Activated T-cell treated with anti-CD3 and anti-CD28 coated beads, Interleukin-2, amount 50 U/mL, for 24 hours (primary cell): ENCODE results near the gene SLC66A1.

Experiments
- DNase-seq: peaks from one replicate; pipeline ENCODE4 v3.0.0-alpha.2; 2020
- H3K27ac Mint-ChIP-seq: 2 replicates; pipeline ENCODE4 v1.8.0; 2020; ENCODE audit warnings: mild to moderate bottlenecking, mixed read lengths
- H3K27me3 Mint-ChIP-seq: 2 replicates; pipeline ENCODE4 v1.8.0; 2020; ENCODE audit warnings: mixed read lengths
- H3K36me3 Mint-ChIP-seq: 2 replicates; pipeline ENCODE4 v1.8.0; 2020; ENCODE audit warnings: low read depth, mixed read lengths
- H3K4me1 Mint-ChIP-seq: 2 replicates; pipeline ENCODE4 v1.8.0; 2020; ENCODE audit warnings: low read depth, mixed read lengths
- H3K4me3 Mint-ChIP-seq: 2 replicates; pipeline ENCODE4 v1.8.0; 2020; ENCODE audit warnings: mild to moderate bottlenecking, moderate library complexity, mixed read lengths
- H3K9me3 Mint-ChIP-seq: 2 replicates; pipeline ENCODE4 v1.8.0; 2020; ENCODE audit warnings: mixed read lengths

Gene SLC66A1

GRCh38 chr1:19311503-19311930 is 609 bp upstream of the SLC66A1 start:
- Mint-ChIP-seq H3K27me3 (no peaks in the 10 kb centered on the region), H3K36me3 (peaks cover 31% of the 10 kb centered on the region), H3K9me3 (no peaks in the 10 kb centered on the region), H3K4me3 (peak overlapping the region; percentile 87), H3K4me1 (peaks cover 44% of the 10 kb centered on the region), H3K27ac (peak overlapping the region; percentile 87)
- peak; percentile 58 for DNase-seq

- Mint-ChIP-seq H3K36me3 (peaks cover 20% of the 10 kb centered on the region), H3K4me1 (peaks cover 44% of the 10 kb centered on the region), H3K27me3 (no peaks in the 10 kb centered on the region), H3K27ac (peak overlapping the region; percentile 86), H3K4me3 (peak overlapping the region; percentile 79), H3K9me3 (no peaks in the 10 kb centered on the region)
- no peak for DNase-seq
These were observed 883 bp downstream of the SLC66A1 start for GRCh38 chr1:19312782-19313635.

- no peak for DNase-seq
- H3K4me1 Mint-ChIP-seq, result peaks cover 44% of the 10 kb centered on the region
- H3K36me3 Mint-ChIP-seq, result peaks cover 14% of the 10 kb centered on the region
- peak overlapping the region; percentile 86 for H3K27ac Mint-ChIP-seq
- no peaks in the 10 kb centered on the region for H3K27me3 Mint-ChIP-seq
- peak overlapping the region; percentile 79 for H3K4me3 Mint-ChIP-seq
- H3K9me3 Mint-ChIP-seq, result no peaks in the 10 kb centered on the region
These were observed 1.5 kb downstream of the SLC66A1 start for GRCh38 chr1:19313636-19313959.

- H3K27ac Mint-ChIP-seq, result no peak overlapping the region
- H3K4me1 Mint-ChIP-seq, result peaks cover 43% of the 10 kb centered on the region
- H3K4me3 Mint-ChIP-seq, result no peak overlapping the region
These were observed 2.1 kb downstream of the SLC66A1 start for GRCh38 chr1:19313961-19314882.

GRCh38 chr1:19315378-19316198 is 3.5 kb downstream of the SLC66A1 start:
- Mint-ChIP-seq H3K36me3 (peaks cover 11% of the 10 kb centered on the region), H3K27ac (peak overlapping the region; percentile 47), H3K4me3 (no peak overlapping the region), H3K27me3 (no peaks in the 10 kb centered on the region), H3K4me1 (peaks cover 37% of the 10 kb centered on the region), H3K9me3 (no peaks in the 10 kb centered on the region)
- DNase-seq, result peak; percentile 28

More at GRCh38 chr1:19313961-19314882, 2.1 kb downstream of the SLC66A1 start:
- no peaks in the 10 kb centered on the region for H3K27me3 Mint-ChIP-seq
- H3K36me3 Mint-ChIP-seq, result peaks cover 11% of the 10 kb centered on the region
- H3K9me3 Mint-ChIP-seq, result no peaks in the 10 kb centered on the region
- peak; percentile 29 for DNase-seq

- H3K4me3 Mint-ChIP-seq, result no peak overlapping the region
- peaks cover 4% of the 10 kb centered on the region for H3K36me3 Mint-ChIP-seq
- peaks cover 27% of the 10 kb centered on the region for H3K4me1 Mint-ChIP-seq
- no peak overlapping the region for H3K27ac Mint-ChIP-seq
- no peaks in the 10 kb centered on the region for H3K27me3 Mint-ChIP-seq
- no peaks in the 10 kb centered on the region for H3K9me3 Mint-ChIP-seq
- DNase-seq, result no peak
These were observed 5.2 kb downstream of the SLC66A1 start for GRCh38 chr1:19317126-19317910.

GRCh38 chr1:19319196-19319595 is 7.1 kb downstream of the SLC66A1 start:
- H3K4me3 Mint-ChIP-seq, result no peak overlapping the region
- peaks cover 15% of the 10 kb centered on the region for H3K4me1 Mint-ChIP-seq
- H3K9me3 Mint-ChIP-seq, result no peaks in the 10 kb centered on the region
- H3K36me3 Mint-ChIP-seq, result peaks cover 9% of the 10 kb centered on the region
- no peak overlapping the region for H3K27ac Mint-ChIP-seq
- no peaks in the 10 kb centered on the region for H3K27me3 Mint-ChIP-seq
- no peak for DNase-seq

GRCh38 chr1:19321071-19321470 is 8.9 kb downstream of the SLC66A1 start:
- H3K27me3 Mint-ChIP-seq, result no peaks in the 10 kb centered on the region
- H3K9me3 Mint-ChIP-seq, result no peaks in the 10 kb centered on the region
- H3K4me1 Mint-ChIP-seq, result peaks cover 3% of the 10 kb centered on the region
- H3K36me3 Mint-ChIP-seq, result peaks cover 15% of the 10 kb centered on the region
- no peak overlapping the region for H3K27ac Mint-ChIP-seq
- no peak for DNase-seq
- H3K4me3 Mint-ChIP-seq, result no peak overlapping the region

GRCh38 chr1:19322481-19322880 is 10.4 kb downstream of the SLC66A1 start:
- no peaks in the 10 kb centered on the region for H3K9me3 Mint-ChIP-seq
- DNase-seq, result no peak
- H3K36me3 Mint-ChIP-seq, result peaks cover 21% of the 10 kb centered on the region
- no peaks in the 10 kb centered on the region for H3K27me3 Mint-ChIP-seq
- H3K4me3 Mint-ChIP-seq, result no peak overlapping the region
- no peaks in the 10 kb centered on the region for H3K4me1 Mint-ChIP-seq
- H3K27ac Mint-ChIP-seq, result peak overlapping the region; percentile 55

GRCh38 chr1:19323987-19324664 is 12.0 kb downstream of the SLC66A1 start:
- H3K27me3 Mint-ChIP-seq, result no peaks in the 10 kb centered on the region
- H3K36me3 Mint-ChIP-seq, result peaks cover 25% of the 10 kb centered on the region
- H3K4me3 Mint-ChIP-seq, result no peak overlapping the region
- no peak overlapping the region for H3K27ac Mint-ChIP-seq
- no peak for DNase-seq
- no peaks in the 10 kb centered on the region for H3K9me3 Mint-ChIP-seq
- no peaks in the 10 kb centered on the region for H3K4me1 Mint-ChIP-seq

GRCh38 chr1:19324665-19324990 is 12.5 kb downstream of the SLC66A1 start:
- Mint-ChIP-seq H3K36me3 (peaks cover 25% of the 10 kb centered on the region), H3K9me3 (no peaks in the 10 kb centered on the region), H3K27ac (no peak overlapping the region), H3K4me1 (no peaks in the 10 kb centered on the region), H3K4me3 (no peak overlapping the region), H3K27me3 (no peaks in the 10 kb centered on the region)
- no peak for DNase-seq

GRCh38 chr1:19325368-19325957 is 13.3 kb downstream of the SLC66A1 start:
- Mint-ChIP-seq H3K27me3 (no peaks in the 10 kb centered on the region), H3K9me3 (no peaks in the 10 kb centered on the region), H3K36me3 (peaks cover 25% of the 10 kb centered on the region), H3K27ac (no peak overlapping the region), H3K4me1 (no peaks in the 10 kb centered on the region), H3K4me3 (no peak overlapping the region)
- no peak for DNase-seq
